GM12892 (cell line): Measurements from ENCODE around the gene STK32C.

Experiments used
- POLR2A ChIP-seq: IDR thresholded peaks from 2 replicates; pipeline ENCODE4 v1.6.1; 2011; ENCODE audit warnings: low read depth, low read length, control low read depth
- POLR2AphosphoS5 ChIP-seq: IDR thresholded peaks from 2 replicates; pipeline ENCODE4 v1.6.1; 2011; ENCODE audit warnings: low read depth, low read length, control low read depth

DNA sequence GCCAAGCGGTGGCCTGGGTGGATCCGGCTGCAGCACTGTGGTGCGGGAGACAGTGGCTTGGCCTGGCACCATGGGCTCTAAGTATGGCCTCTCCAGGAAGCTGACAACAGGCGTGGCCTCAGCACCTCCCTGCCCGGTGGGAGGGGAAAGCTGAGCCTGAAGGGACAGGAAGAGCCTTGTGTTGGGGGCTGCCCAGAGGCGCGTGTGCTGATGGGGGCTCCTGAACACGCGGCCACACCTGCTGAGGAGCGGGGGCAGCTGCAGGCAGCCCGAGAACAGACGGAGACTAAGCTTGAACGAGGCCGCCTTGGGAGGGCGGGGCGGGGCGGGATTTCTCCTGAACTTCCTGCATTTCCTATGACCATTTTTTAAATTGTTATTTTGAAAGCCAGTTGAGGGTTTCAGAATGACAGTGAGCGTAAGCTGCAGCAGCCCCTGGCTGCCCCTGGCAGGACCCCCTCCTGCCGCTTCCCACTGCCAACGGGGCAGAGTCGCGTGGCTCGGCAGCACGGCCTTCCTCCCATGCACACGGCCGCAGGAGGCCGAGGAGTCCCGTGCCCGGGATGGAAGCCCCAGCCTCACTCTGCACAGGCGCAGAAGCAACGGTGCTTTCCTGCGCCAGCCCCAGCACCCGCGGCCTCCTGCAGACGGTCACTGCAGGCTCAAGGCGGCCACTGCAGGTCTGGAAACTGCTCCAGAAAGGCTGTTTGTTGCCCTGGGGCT lies 77.8 kb downstream of the STK32C start:
- TF ChIP-seq POLR2AphosphoS5 (no peak), POLR2A (no peak)
